HUES64 (cell line): ENCODE results near the gene SLC39A10.

Experiments
- H3K27ac ChIP-seq: 2 replicates; pipeline ENCODE4 v1.7.0; 2013; ENCODE audit warnings: low read depth, low read length, inconsistent platforms
- H3K27me3 ChIP-seq: 2 replicates; pipeline ENCODE4 v1.6.1; 2013; ENCODE audit warnings: mild to moderate bottlenecking, low read length; ENCODE audit not compliant: insufficient read depth
- H3K36me3 ChIP-seq: 2 replicates; pipeline ENCODE4 v1.6.1; 2013; ENCODE audit warnings: mild to moderate bottlenecking, low read length; ENCODE audit not compliant: insufficient read depth
- H3K4me1 ChIP-seq: 2 replicates; pipeline ENCODE4 v1.6.1; 2013; ENCODE audit warnings: mild to moderate bottlenecking, low read length, moderate library complexity; ENCODE audit not compliant: insufficient read depth
- H3K4me3 ChIP-seq: 2 replicates; pipeline ENCODE4 v1.5.1; 2013; ENCODE audit warnings: mild to moderate bottlenecking, low read length, moderate library complexity
- H3K9ac ChIP-seq: 2 replicates; pipeline ENCODE4 v1.6.1; 2013; ENCODE audit warnings: mild to moderate bottlenecking, low read depth, low read length
- H3K9me3 ChIP-seq: 2 replicates; pipeline ENCODE4 v1.6.1; 2013; ENCODE audit warnings: low read depth, low read length; ENCODE audit not compliant: insufficient read depth
- WGBS: fragments of 150-250, 120-280 bp; methylation state at CpG from one replicate; pipeline ENCODE4 v1.1.7; 2013; ENCODE audit warnings: missing lambda C conversion rate; 5-methylcytosine and 5-hydroxymethylcytosine counted together

The SLC39A10 gene

GRCh38 chr2:195727106-195727505 lies 70.1 kb downstream of the SLC39A10 start:
- Histone ChIP-seq H3K4me3 (no peak overlapping the region), H3K27ac (no peak overlapping the region), H3K27me3 (no peaks in the 10 kb centered on the region), H3K4me1 (no peaks in the 10 kb centered on the region), H3K9me3 (no peaks in the 10 kb centered on the region), H3K36me3 (peaks cover 85% of the 10 kb centered on the region), H3K9ac (no peak overlapping the region)
- 94% methylated on average over 3 of the region's 4 CpGs for WGBS

- peaks cover 85% of the 10 kb centered on the region for H3K36me3 ChIP-seq
- H3K9me3 ChIP-seq = no peaks in the 10 kb centered on the region
- no peaks in the 10 kb centered on the region for H3K4me1 ChIP-seq
- H3K27ac ChIP-seq = no peak overlapping the region
- no peaks in the 10 kb centered on the region for H3K27me3 ChIP-seq
- no peak overlapping the region for H3K9ac ChIP-seq
- WGBS = 96% methylated on average over 3 of the region's 3 CpGs
- H3K4me3 ChIP-seq = no peak overlapping the region
Measured at GRCh38 chr2:195730912-195731311, 73.9 kb downstream of the SLC39A10 start.

- 100% methylated on average over 1 of the region's 1 CpG for WGBS
- H3K4me1 ChIP-seq = no peaks in the 10 kb centered on the region
- peaks cover 90% of the 10 kb centered on the region for H3K36me3 ChIP-seq
Measured at GRCh38 chr2:195732574-195732973, 75.5 kb downstream of the SLC39A10 start.

GRCh38 chr2:195733831-195734230 lies 76.8 kb downstream of the SLC39A10 start:
- Histone ChIP-seq H3K4me1 (no peaks in the 10 kb centered on the region), H3K36me3 (peaks cover 83% of the 10 kb centered on the region), H3K27me3 (no peaks in the 10 kb centered on the region), H3K4me3 (no peak overlapping the region), H3K27ac (no peak overlapping the region), H3K9ac (no peak overlapping the region), H3K9me3 (no peaks in the 10 kb centered on the region)

More at GRCh38 chr2:195732574-195732973, 75.5 kb downstream of the SLC39A10 start:
- H3K9ac ChIP-seq = no peak overlapping the region
- H3K4me3 ChIP-seq = no peak overlapping the region
- no peaks in the 10 kb centered on the region for H3K9me3 ChIP-seq
- H3K27me3 ChIP-seq = no peaks in the 10 kb centered on the region
- H3K27ac ChIP-seq = no peak overlapping the region

GRCh38 chr2:195734395-195734794 lies 77.4 kb downstream of the SLC39A10 start:
- no peaks in the 10 kb centered on the region for H3K4me1 ChIP-seq
- WGBS = 96% methylated on average over 6 of the region's 6 CpGs
- H3K27me3 ChIP-seq = no peaks in the 10 kb centered on the region
- no peaks in the 10 kb centered on the region for H3K9me3 ChIP-seq
- peaks cover 80% of the 10 kb centered on the region for H3K36me3 ChIP-seq
- no peak overlapping the region for H3K9ac ChIP-seq
- no peak overlapping the region for H3K4me3 ChIP-seq
- H3K27ac ChIP-seq = no peak overlapping the region

- Histone ChIP-seq H3K4me1 (no peaks in the 10 kb centered on the region), H3K9ac (no peak overlapping the region), H3K27ac (no peak overlapping the region), H3K36me3 (peaks cover 78% of the 10 kb centered on the region), H3K9me3 (no peaks in the 10 kb centered on the region), H3K27me3 (no peaks in the 10 kb centered on the region), H3K4me3 (no peak overlapping the region)
- 97% methylated on average over 2 of the region's 2 CpGs for WGBS
Measured at GRCh38 chr2:195734931-195735330, 77.9 kb downstream of the SLC39A10 start.

GRCh38 chr2:195735347-195735746 lies 78.3 kb downstream of the SLC39A10 start:
- Histone ChIP-seq H3K36me3 (peaks cover 77% of the 10 kb centered on the region), H3K4me1 (no peaks in the 10 kb centered on the region), H3K27me3 (no peaks in the 10 kb centered on the region), H3K4me3 (no peak overlapping the region), H3K9me3 (no peaks in the 10 kb centered on the region), H3K9ac (no peak overlapping the region), H3K27ac (no peak overlapping the region)
- no CpG with 5 or more reads among the region's 1 CpG for WGBS

GRCh38 chr2:195737511-195738325 lies 80.7 kb downstream of the SLC39A10 start:
- peaks cover 16% of the 10 kb centered on the region for H3K9me3 ChIP-seq
- H3K4me3 ChIP-seq = no peak overlapping the region
- H3K27me3 ChIP-seq = no peaks in the 10 kb centered on the region
- H3K27ac ChIP-seq = no peak overlapping the region
- whole genome bisulfite sequencing = 95% methylated on average over 5 of the region's 5 CpGs
- H3K9ac ChIP-seq = no peak overlapping the region
- H3K4me1 ChIP-seq = no peaks in the 10 kb centered on the region
- H3K36me3 ChIP-seq = peaks cover 75% of the 10 kb centered on the region

GRCh38 chr2:195741191-195741590 lies 84.2 kb downstream of the SLC39A10 start:
- Histone ChIP-seq H3K9ac (no peak overlapping the region), H3K4me1 (no peaks in the 10 kb centered on the region), H3K36me3 (peaks cover 56% of the 10 kb centered on the region), H3K4me3 (no peak overlapping the region), H3K27ac (no peak overlapping the region), H3K9me3 (peaks cover 28% of the 10 kb centered on the region), H3K27me3 (no peaks in the 10 kb centered on the region)
- 100% methylated on average over 1 of the region's 1 CpG for WGBS

- no peak overlapping the region for H3K4me3 ChIP-seq
- no peak overlapping the region for H3K9ac ChIP-seq
- H3K9me3 ChIP-seq = no peaks in the 10 kb centered on the region
- H3K27me3 ChIP-seq = no peaks in the 10 kb centered on the region
- H3K4me1 ChIP-seq = no peaks in the 10 kb centered on the region
- H3K36me3 ChIP-seq = no peaks in the 10 kb centered on the region
- no peak overlapping the region for H3K27ac ChIP-seq
- 81% methylated on average over 7 of the region's 7 CpGs for WGBS
Measured at GRCh38 chr2:195756218-195756942, 99.4 kb downstream of the SLC39A10 start.

GRCh38 chr2:195758846-195759245 lies 101.8 kb downstream of the SLC39A10 start:
- 98% methylated on average over 3 of the region's 3 CpGs for WGBS

More at GRCh38 chr2:195758846-195759245, 101.8 kb downstream of the SLC39A10 start:
- Histone ChIP-seq H3K27ac (no peak overlapping the region), H3K9ac (no peak overlapping the region), H3K36me3 (no peaks in the 10 kb centered on the region), H3K4me3 (no peak overlapping the region), H3K9me3 (no peaks in the 10 kb centered on the region), H3K27me3 (no peaks in the 10 kb centered on the region), H3K4me1 (no peaks in the 10 kb centered on the region)
